Neural cell (in vitro differentiated cells): Measurements from ENCODE around the gene CD300A. TPM values are rescaled to one million over a fixed set of nuclear protein-coding genes. Genes with fewer than 3 reads are reported as not detected.

Experiments used
- H2AFZ ChIP-seq: fragments of 200-600, 300-800 bp; sonication (generic), shearing (Covaris generic); 2 replicates; pipeline ENCODE4 v1.6.0; 2014; ENCODE audit warnings: low read depth, mild to moderate bottlenecking, antibody characterized with exemption, low read length, moderate library complexity
- H3F3A ChIP-seq: fragments of 200-600 bp; shearing (Covaris generic); 2 replicates; pipeline ENCODE4 v1.6.1; 2016; ENCODE audit warnings: mild to moderate bottlenecking, moderate library complexity, mixed read lengths, antibody characterized with exemption, low read length; ENCODE audit not compliant: insufficient read depth, poor library complexity, severe bottlenecking
- H3K27ac ChIP-seq: fragments of 200-600, 300-800 bp; sonication (generic), shearing (Covaris generic); 2 replicates; pipeline ENCODE4 v1.5.1; 2014; ENCODE audit warnings: mild to moderate bottlenecking, low read length, moderate library complexity
- H3K27me3 ChIP-seq: fragments of 300-800, 200-600 bp; sonication (generic), shearing (Covaris generic); 2 replicates; pipeline ENCODE4 v1.6.0; 2014; ENCODE audit warnings: mild to moderate bottlenecking, low read depth, low read length, moderate library complexity; ENCODE audit not compliant: insufficient read depth
- H3K36me3 ChIP-seq: fragments of 300-800, 200-600 bp; sonication (generic), shearing (Covaris generic); 2 replicates; pipeline ENCODE4 v1.5.1; 2014; ENCODE audit warnings: mild to moderate bottlenecking, antibody characterized with exemption, low read length, moderate library complexity; ENCODE audit not compliant: insufficient read depth
- H3K4me2 ChIP-seq: fragments of 300-800, 200-600 bp; sonication (generic), shearing (Covaris generic); 2 replicates; pipeline ENCODE4 v1.6.0; 2014; ENCODE audit warnings: mild to moderate bottlenecking, low read length
- H3K4me3 ChIP-seq: fragments of 300-800, 200-600 bp; sonication (generic), shearing (Covaris generic); 2 replicates; pipeline ENCODE4 v1.5.1; 2014; ENCODE audit warnings: mild to moderate bottlenecking, low read length, moderate library complexity
- H3K79me2 ChIP-seq: fragments of 200-600 bp; shearing (Covaris generic); replicated peaks from 2 replicates; pipeline ENCODE4 v1.6.0; 2014; ENCODE audit warnings: mild to moderate bottlenecking, low read length, moderate library complexity; ENCODE audit not compliant: insufficient read depth
- H3K9ac ChIP-seq: fragments of 300-800, 200-600 bp; sonication (generic), shearing (Covaris generic); 2 replicates; pipeline ENCODE4 v1.6.1; 2016; ENCODE audit warnings: mild to moderate bottlenecking, low read length, mixed read lengths
- H3K9me2 ChIP-seq: fragments of 200-600 bp; shearing (Covaris generic); 2 replicates; pipeline ENCODE4 v1.6.1; 2016; ENCODE audit warnings: mild to moderate bottlenecking, low read length, mixed read lengths; ENCODE audit not compliant: insufficient read depth
- H3K9me3 ChIP-seq: fragments of 200-600, 300-800 bp; sonication (generic), shearing (Covaris generic); 2 replicates; pipeline ENCODE4 v1.6.1; 2016; ENCODE audit warnings: mild to moderate bottlenecking, mixed run types, low read length, moderate library complexity, mixed read lengths
- H4K20me1 ChIP-seq: fragments of 200-600 bp; shearing (Covaris generic); 2 replicates; pipeline ENCODE4 v1.6.1; 2016; ENCODE audit warnings: mild to moderate bottlenecking, mixed run types; ENCODE audit not compliant: insufficient read depth
- EP300 ChIP-seq: fragments of 450-650 bp; conservative IDR thresholded peaks from 2 replicates; pipeline ENCODE4 v1.6.1; 2014; ENCODE audit warnings: antibody characterized with exemption, mild to moderate bottlenecking, moderate library complexity; ENCODE audit not compliant: poor library complexity, severe bottlenecking
- EZH2 ChIP-seq: fragments of 200-600, 300-800 bp; shearing (Covaris generic), sonication (generic); IDR thresholded peaks from 2 replicates; pipeline ENCODE4 v1.6.1; 2014; ENCODE audit warnings: antibody characterized with exemption, low read length, borderline replicate concordance, mild to moderate bottlenecking; ENCODE audit not compliant: insufficient read depth, poor library complexity, severe bottlenecking
- MXI1 ChIP-seq: fragments of 450-650 bp; conservative IDR thresholded peaks from 2 replicates; pipeline ENCODE4 v1.6.1; 2014; ENCODE audit warnings: antibody characterized with exemption, mild to moderate bottlenecking; ENCODE audit not compliant: poor library complexity, severe bottlenecking
- POLR2AphosphoS5 ChIP-seq: IDR thresholded peaks from 2 replicates; pipeline ENCODE4 v1.6.1; 2012
- RAD21 ChIP-seq: fragments of 450-650 bp; conservative IDR thresholded peaks from 2 replicates; pipeline ENCODE4 v1.6.1; 2014; ENCODE audit warnings: antibody characterized with exemption, mild to moderate bottlenecking, moderate library complexity
- REST ChIP-seq: IDR thresholded peaks from 2 replicates; pipeline ENCODE4 v1.6.1; 2012; ENCODE audit warnings: borderline replicate concordance
- SMC3 ChIP-seq: fragments of 450-650 bp; conservative IDR thresholded peaks from 2 replicates; pipeline ENCODE4 v1.6.1; 2014; ENCODE audit warnings: antibody characterized with exemption, mild to moderate bottlenecking, moderate library complexity; ENCODE audit not compliant: poor library complexity
- TAF1 ChIP-seq: IDR thresholded peaks from 2 replicates; pipeline ENCODE4 v1.6.1; 2012; ENCODE audit warnings: low read depth
- polyA plus RNA-seq: library from polyadenylated mRNA; depleted of rRNA; stranded (reverse); fragments of >200 nt; gene quantifications from 2 replicates; pipeline ENCODE4 v1.2.3, GENCODE V29; 2014
- TF ChIP-seq, protein P1 (sequence below): fragments of 450-650 bp; IDR thresholded peaks from 2 replicates; pipeline ENCODE4 v1.5.1; 2014; ENCODE audit warnings: antibody characterized with exemption, mild to moderate bottlenecking, moderate library complexity; ENCODE audit not compliant: poor library complexity, severe bottlenecking

CD300A gene
- polyA plus RNA-seq, 1 donor from 2014 or later, result 0.35 TPM

DNA sequence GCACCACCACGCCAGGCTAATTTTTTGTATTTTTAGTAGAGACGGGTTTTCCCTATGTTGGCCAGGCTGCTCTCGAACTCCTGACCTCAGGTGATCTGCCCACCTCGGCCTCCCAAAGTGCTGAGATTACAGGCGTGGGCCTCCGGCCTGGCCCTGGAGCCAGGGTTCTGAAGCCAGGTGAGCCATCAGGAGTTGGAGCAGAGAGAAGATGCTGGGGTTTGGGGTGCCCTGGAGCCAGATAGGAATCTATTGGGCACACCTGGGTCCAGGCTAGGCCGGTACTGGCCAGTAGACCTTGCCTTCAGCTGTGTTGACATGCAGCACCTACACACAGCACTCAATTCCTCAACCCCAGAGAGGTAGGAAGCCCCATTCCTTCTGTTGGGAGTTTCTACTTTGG lies 5.4 kb upstream of the CD300A start:
- Histone ChIP-seq H3K9me3 (no peaks in the 10 kb centered on the region), H3K9me2 (no peaks in the 10 kb centered on the region), H2AFZ (no peak overlapping the region), H3K79me2 (no peaks in the 10 kb centered on the region), H3K9ac (no peak overlapping the region), H3K27me3 (peaks cover 11% of the 10 kb centered on the region), H3K36me3 (no peaks in the 10 kb centered on the region), H3K4me2 (no peak overlapping the region), H3K4me3 (no peak overlapping the region), H3F3A (no peaks in the 10 kb centered on the region), H3K27ac (no peak overlapping the region), H4K20me1 (no peaks in the 10 kb centered on the region)
- TF ChIP-seq RAD21 (no peak), EZH2 (no peak), MXI1 (no peak), POLR2AphosphoS5 (no peak), EP300 (no peak), SMC3 (no peak), TAF1 (no peak), REST (no peak)
- TF ChIP-seq, protein P1, sequence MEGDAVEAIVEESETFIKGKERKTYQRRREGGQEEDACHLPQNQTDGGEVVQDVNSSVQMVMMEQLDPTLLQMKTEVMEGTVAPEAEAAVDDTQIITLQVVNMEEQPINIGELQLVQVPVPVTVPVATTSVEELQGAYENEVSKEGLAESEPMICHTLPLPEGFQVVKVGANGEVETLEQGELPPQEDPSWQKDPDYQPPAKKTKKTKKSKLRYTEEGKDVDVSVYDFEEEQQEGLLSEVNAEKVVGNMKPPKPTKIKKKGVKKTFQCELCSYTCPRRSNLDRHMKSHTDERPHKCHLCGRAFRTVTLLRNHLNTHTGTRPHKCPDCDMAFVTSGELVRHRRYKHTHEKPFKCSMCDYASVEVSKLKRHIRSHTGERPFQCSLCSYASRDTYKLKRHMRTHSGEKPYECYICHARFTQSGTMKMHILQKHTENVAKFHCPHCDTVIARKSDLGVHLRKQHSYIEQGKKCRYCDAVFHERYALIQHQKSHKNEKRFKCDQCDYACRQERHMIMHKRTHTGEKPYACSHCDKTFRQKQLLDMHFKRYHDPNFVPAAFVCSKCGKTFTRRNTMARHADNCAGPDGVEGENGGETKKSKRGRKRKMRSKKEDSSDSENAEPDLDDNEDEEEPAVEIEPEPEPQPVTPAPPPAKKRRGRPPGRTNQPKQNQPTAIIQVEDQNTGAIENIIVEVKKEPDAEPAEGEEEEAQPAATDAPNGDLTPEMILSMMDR, result no peak

DNA sequence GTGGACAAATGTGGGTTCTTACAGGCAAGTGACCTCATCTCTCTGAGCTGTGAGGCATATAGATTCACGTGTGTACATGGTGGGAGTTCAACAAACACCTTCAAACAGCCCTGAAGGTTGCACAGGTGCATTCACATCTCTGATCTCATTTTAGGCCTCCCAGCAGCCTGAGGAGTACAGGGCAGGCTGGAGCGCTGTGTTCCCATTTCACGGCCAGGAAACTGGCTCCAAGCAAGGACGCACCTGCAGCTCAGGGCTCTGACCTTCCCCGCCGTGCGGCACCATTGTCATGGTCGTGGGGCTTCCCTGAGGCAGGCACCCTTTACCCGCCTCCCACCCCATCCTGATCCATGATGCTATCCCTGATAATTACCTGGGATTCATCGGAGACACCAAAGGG lies 4.8 kb upstream of the CD300A start:
- H3K79me2 ChIP-seq, result no peaks in the 10 kb centered on the region
- no peak overlapping the region for H3K4me3 ChIP-seq
- no peak for TF ChIP-seq TAF1
- TF ChIP-seq, protein P1, result no peak
- TF ChIP-seq POLR2AphosphoS5, result no peak
- no peak for TF ChIP-seq MXI1
- no peak for TF ChIP-seq REST
- no peak for TF ChIP-seq EZH2
- TF ChIP-seq RAD21, result no peak
- TF ChIP-seq SMC3, result no peak
- TF ChIP-seq EP300, result no peak
- no peak overlapping the region for H3K9ac ChIP-seq
- H3K27me3 ChIP-seq, result peaks cover 17% of the 10 kb centered on the region
- H3K27ac ChIP-seq, result no peak overlapping the region
- no peaks in the 10 kb centered on the region for H3K9me3 ChIP-seq
- no peaks in the 10 kb centered on the region for H4K20me1 ChIP-seq
- no peaks in the 10 kb centered on the region for H3K9me2 ChIP-seq
- no peaks in the 10 kb centered on the region for H3F3A ChIP-seq
- no peaks in the 10 kb centered on the region for H3K36me3 ChIP-seq
- no peak overlapping the region for H2AFZ ChIP-seq
- H3K4me2 ChIP-seq, result no peak overlapping the region
